ENCODE measurements around the gene ZKSCAN4.

Gene ZKSCAN4

DNA sequence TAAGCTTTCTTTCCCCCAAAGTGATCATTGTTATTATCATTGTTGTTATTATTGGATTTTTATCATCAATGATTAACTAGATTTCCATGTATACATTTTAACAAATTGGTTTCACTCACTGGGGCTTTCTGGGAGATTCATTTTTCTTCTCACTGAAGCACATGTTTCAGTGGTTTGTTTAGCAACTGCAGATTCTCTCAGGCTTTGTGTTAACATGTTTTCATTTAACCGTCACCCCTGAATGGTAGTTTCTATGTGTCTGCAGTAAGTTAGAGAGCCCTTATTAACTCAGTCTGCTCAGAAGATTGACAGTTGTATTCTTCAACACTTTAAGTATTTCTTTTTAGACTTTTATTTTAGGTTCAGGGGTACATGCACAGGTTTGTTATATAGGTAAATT is 12.4 kb downstream of the ZKSCAN4 start:
- no peak for DNase-seq (ENCODE audit: low spot score)
- ChIA-PET CTCF (interaction anchor here (0.7 kb wide), 1 partner anchor 345 kb away, joined by 5 read pairs; no protein-coding TSS in a partner anchor), POLR2A (ENCODE audit: low non-redundant PET) (no interaction called here)
- TF ChIP-seq CTCF (conservative IDR thresholded peaks at IDR 0.05; ENCODE audit: low read depth) = no peak
- H3K27ac ChIP-seq = no peak overlapping the region

DNA sequence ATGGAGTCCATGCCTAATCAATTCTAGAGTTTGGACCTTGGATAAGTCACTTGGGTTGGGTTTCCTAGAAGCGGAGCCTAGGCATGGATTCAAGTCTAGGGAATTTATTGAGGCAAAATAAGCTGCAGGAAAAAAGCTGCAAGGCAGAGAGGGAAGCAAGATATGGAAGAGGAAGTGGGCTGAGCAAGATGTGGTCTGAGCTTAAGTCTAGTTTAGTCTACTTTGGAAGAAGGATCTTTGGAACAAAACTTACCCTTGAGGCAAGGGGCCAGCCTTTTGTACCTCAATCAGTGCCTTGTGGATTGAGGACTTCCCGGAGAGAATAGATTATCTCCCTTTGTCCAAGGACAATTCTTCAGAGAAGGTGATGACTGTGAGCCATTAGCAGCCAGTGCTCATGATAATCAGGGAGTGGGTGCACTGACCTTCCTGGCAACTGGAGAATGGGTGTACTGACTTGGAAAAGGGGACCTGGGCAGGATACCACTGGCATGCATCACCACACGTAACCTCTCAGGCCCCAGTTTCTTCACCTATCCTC is 16.1 kb downstream of the ZKSCAN4 start:
- no peak for DNase-seq (ENCODE audit: low spot score)
- POLR2A ChIA-PET (ENCODE audit: low non-redundant PET) = no interaction called here
- CTCF ChIA-PET = no interaction called here
- no peak overlapping the region for H3K27ac ChIP-seq
- TF ChIP-seq CTCF (conservative IDR thresholded peaks at IDR 0.05; ENCODE audit: low read depth) = no peak

DNA sequence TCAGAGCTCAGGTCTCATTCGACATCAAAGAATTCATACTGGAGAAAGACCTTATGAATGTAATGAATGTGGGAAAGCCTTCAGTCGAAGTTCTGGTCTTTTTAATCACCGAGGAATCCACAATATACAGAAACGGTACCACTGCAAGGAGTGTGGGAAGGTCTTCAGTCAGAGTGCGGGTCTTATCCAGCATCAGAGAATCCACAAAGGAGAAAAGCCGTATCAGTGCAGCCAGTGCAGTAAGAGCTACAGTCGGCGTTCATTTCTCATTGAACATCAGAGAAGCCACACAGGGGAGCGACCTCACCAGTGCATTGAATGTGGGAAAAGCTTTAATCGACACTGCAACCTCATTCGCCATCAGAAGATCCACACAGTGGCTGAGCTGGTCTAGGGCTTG is 19.3 kb downstream of the ZKSCAN4 start:
- CTCF ChIA-PET = no interaction called here

DNA sequence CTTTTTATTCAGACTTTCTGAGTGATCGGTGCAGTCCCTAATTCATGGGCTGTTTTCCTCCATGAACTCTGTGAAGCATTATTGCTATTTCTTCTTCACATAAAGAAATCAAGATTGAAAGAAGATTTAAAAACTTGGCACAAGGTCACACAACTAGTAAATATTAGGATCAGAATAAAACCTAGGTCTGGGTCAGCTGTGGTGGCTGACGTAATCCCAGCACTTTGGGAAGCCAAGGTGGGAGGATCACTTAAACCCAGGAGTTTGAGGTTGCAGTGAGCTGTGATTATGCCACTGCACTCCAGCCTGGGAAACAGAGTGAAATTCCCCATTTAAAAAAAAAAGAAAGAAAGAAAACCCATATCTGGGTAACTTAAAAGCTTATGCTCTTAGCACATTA is 25.6 kb downstream of the ZKSCAN4 start:
- no peak for DNase-seq (ENCODE audit: low spot score)
- TF ChIP-seq CTCF (conservative IDR thresholded peaks at IDR 0.05; ENCODE audit: low read depth) = no peak
- H3K27ac ChIP-seq = no peak overlapping the region
- ChIA-PET CTCF (interaction anchor here (0.6 to 0.7 kb wide), 2 partner anchors 159 to 1799 kb away, joined by 3 to 4 read pairs; no protein-coding TSS in a partner anchor), POLR2A (ENCODE audit: low non-redundant PET) (no interaction called here)

More for the DNA sequence above, 19.3 kb downstream of the ZKSCAN4 start:
- TF ChIP-seq CTCF (conservative IDR thresholded peaks at IDR 0.05; ENCODE audit: low read depth) = no peak
- H3K27ac ChIP-seq = no peak overlapping the region
- POLR2A ChIA-PET (ENCODE audit: low non-redundant PET) = no interaction called here
- DNase-seq (ENCODE audit: low spot score) = no peak

DNA sequence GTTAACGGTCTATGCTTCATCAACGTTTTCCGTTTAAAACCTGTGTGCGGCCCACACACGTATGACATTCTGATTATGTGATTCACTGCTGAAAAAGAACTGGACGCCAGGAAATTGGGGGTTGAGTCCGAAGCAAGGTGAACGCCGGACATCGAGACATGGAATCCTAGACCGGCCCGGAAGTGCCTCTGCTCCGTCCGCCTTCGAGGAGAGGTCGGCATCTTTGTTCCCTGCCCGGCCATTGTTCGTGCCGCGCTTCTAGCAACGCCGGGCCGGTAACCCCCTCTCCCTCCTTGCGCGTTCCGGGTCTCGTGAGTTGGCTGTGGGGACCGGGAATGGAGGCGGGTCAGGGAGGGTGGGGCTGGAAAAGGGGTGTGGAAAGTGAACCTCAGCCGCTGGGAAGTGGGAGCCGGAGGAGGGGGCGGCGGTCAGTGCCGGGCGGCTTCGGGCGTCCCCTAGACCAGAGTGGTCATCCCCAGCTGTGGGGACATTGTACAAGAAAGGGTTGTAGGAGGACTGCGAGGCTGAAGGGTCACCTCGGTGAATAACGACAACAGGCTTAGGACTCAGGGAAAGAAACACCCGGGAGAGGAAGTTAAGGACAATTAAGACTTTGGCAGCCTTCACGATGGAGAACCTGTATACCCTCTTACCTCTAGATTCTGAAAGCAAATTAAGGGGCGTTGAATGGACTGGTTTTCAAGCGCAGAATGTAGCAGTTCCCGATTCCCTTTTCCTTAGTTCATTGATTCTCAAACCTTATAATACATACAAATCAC is 26.8 kb downstream of the ZKSCAN4 start, which contains the start of gene ZSCAN9:
Gene ZSCAN9 (plus strand): TSS at position 220 of the 779 bp plus-strand sequence. CDS start 1,810 bp downstream, outside the sequence.
- TF ChIP-seq CTCF (conservative IDR thresholded peaks at IDR 0.05; ENCODE audit: low read depth) = no peak
- H3K27ac ChIP-seq = peak within 1 kb of the TSS; percentile 90
- CTCF ChIA-PET = no interaction called here
- peak; percentile 74 for DNase-seq (ENCODE audit: low spot score)
- POLR2A ChIA-PET (ENCODE audit: low non-redundant PET) = no interaction called here

- peak overlapping the region; percentile 90 for H3K27ac ChIP-seq
- DNase-seq (ENCODE audit: low spot score) = no peak
- ChIA-PET POLR2A (ENCODE audit: low non-redundant PET) (no interaction called here), CTCF (no interaction called here)
- no peak for TF ChIP-seq CTCF (conservative IDR thresholded peaks at IDR 0.05; ENCODE audit: low read depth)
These were observed 27.7 kb downstream of the ZKSCAN4 start for GRCh38 chr6:28224131-28225055.
